Uterus (tissue), 4 donors: Measurements from ENCODE around the gene SAMD1. TPM values are rescaled to one million over a fixed set of nuclear protein-coding genes. Genes with fewer than 3 reads are reported as not detected.

Experiments used
- DNase-seq, 2 donors: peaks; one replicate each; pipeline ENCODE4 v3.0.0-alpha.2; 2019 to 2020
- H3K27ac ChIP-seq, 2 donors: fragments of 200-600 bp; sonication (generic); 1 replicate in 1 of 2; 2 replicates in 1 of 2; pipeline ENCODE4 v1.5.1; 2016 to 2018
- H3K27me3 ChIP-seq, 2 donors: fragments of 200-600 bp; sonication (generic); one replicate each; pipeline ENCODE4 v1.5.1; 2018 to 2019; ENCODE audit warnings: control low read depth in 1 of 2
- H3K36me3 ChIP-seq, 2 donors: fragments of 200-600 bp; sonication (generic); one replicate each; pipeline ENCODE4 v1.5.1; 2019; ENCODE audit warnings: control low read depth in 1 of 2
- H3K4me1 ChIP-seq, 2 donors: fragments of 200-600 bp; sonication (generic); one replicate each; pipeline ENCODE4 v1.5.1; 2018 to 2019; ENCODE audit warnings: control low read depth in 1 of 2
- H3K4me3 ChIP-seq, 2 donors: fragments of 200-600 bp; sonication (generic); 1 replicate in 1 of 2; 2 replicates in 1 of 2; pipeline ENCODE4 v1.5.1; 2018 to 2019; ENCODE audit warnings: mild to moderate bottlenecking in 1 of 2
- H3K9me3 ChIP-seq, 2 donors: fragments of 200-600 bp; sonication (generic); one replicate each; pipeline ENCODE4 v1.5.1; 2019; ENCODE audit warnings: control low read depth in 1 of 2
- POLR2A ChIP-seq, 2 donors: fragments of 450-650 bp; IDR thresholded peaks; one replicate each; pipeline ENCODE4 v1.6.1; 2016; ENCODE audit warnings: antibody characterized with exemption in 2 of 2, mild to moderate bottlenecking in 1 of 2, moderate library complexity in 1 of 2
- intact Hi-C: fragments of 100-400 bp; cut with DNase I; formaldehyde crosslinking; loops from one replicate; pipeline ENCODE4 v1.15.1; 2023; ENCODE audit warnings: low total_unique reads
- total RNA-seq, 4 donors: library from RNA; depleted of rRNA in 3 of 4; stranded (reverse); fragments of >200 nt in 3 of 4; gene quantifications; one replicate each; pipeline versions ENCODE4 v1.1.0 to v1.2.4, GENCODE V29; 2014 to 2023
- TF ChIP-seq, protein P1 (sequence below), 4 experiments: fragments of 200-600 bp in 2 of 4; fragments of 450-650 bp in 2 of 4; sonication (generic) in 2 of 4; IDR thresholded peaks; one replicate each; pipeline ENCODE4 v1.5.1; 2016 to 2019; ENCODE audit warnings: antibody characterized with exemption in 4 of 4, mild to moderate bottlenecking in 2 of 4, moderate library complexity in 1 of 4
- donor health status: DM: yes; HTN: yes; CAD: no.

Gene SAMD1
- total RNA-seq, 4 donors from 2014 or later, result 6.9 to 57.8 (median 24.1) TPM

DNA sequence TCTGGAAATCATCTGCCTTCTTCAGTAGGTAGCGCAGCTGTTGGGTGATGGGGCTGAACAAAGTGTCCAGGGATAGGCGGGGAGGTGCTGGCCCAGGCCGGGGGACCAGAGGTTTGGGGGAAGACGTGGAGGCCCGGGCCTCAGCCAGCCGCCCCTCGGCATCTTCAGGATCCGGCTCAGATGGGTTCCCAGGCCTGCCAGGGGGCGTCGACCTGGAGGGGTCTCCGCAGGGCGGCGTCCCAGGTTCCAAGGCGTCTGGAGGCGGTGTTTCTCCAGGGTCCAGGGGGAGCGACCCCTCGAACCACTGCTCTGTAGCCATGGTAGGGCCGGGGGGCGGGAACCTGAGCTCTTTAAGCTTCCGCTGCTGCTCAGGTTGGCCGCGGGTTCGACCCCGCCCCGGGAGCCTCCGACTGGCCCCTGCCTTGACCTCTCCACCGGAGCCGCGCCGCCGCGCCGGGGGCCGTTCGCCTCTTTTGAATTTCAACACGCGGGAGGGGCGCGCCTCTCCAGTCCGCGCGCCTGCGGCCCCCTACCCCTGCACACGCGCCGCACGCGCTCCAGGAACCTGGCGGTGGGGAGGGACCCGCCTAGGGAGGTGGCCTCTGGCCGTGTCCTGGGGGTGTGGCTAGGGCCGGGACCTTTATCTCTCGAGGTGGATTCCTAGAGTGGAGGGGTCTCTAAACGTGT is 5.1 kb downstream of the SAMD1 start, which contains the start of gene C19orf67:
TSS of gene C19orf67 (minus strand) at position 475 of the 687 bp plus-strand sequence. CDS start at position 319, 156 bp downstream.
- Histone ChIP-seq H3K9me3 (no peaks in the 10 kb centered on the region), H3K27ac (no peak within 1 kb of the TSS)

DNA sequence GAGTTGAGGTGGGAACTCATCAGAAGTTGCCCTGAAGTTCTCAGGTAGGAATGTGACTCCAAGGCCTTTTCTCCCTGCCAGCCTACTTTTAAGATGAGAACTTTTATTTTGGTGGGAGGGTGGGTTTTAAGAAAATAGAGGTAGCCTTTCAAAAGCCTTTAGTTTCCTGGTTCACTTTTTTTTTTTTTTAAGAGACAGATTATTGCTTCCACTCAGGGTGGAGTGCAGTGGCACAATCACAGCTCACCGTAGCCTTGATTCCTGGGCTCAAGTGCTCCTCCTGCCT is 7.9 kb downstream of the SAMD1 start:
- no peaks in the 10 kb centered on the region for H3K9me3 ChIP-seq
- DNase-seq, result no peak
- H3K36me3 ChIP-seq, result no peaks in the 10 kb centered on the region
- H3K27me3 ChIP-seq, result no peaks in the 10 kb centered on the region
- intact Hi-C loops, result no loop called here
- H3K4me3 ChIP-seq, result no peak overlapping the region
- TF ChIP-seq, protein P1, sequence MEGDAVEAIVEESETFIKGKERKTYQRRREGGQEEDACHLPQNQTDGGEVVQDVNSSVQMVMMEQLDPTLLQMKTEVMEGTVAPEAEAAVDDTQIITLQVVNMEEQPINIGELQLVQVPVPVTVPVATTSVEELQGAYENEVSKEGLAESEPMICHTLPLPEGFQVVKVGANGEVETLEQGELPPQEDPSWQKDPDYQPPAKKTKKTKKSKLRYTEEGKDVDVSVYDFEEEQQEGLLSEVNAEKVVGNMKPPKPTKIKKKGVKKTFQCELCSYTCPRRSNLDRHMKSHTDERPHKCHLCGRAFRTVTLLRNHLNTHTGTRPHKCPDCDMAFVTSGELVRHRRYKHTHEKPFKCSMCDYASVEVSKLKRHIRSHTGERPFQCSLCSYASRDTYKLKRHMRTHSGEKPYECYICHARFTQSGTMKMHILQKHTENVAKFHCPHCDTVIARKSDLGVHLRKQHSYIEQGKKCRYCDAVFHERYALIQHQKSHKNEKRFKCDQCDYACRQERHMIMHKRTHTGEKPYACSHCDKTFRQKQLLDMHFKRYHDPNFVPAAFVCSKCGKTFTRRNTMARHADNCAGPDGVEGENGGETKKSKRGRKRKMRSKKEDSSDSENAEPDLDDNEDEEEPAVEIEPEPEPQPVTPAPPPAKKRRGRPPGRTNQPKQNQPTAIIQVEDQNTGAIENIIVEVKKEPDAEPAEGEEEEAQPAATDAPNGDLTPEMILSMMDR (IDR thresholded peaks at IDR 0.05), result no peak
- TF ChIP-seq POLR2A (IDR thresholded peaks at IDR 0.05), result no peak
- no peaks in the 10 kb centered on the region for H3K4me1 ChIP-seq
- no peak overlapping the region for H3K27ac ChIP-seq

More for the DNA sequence above, 5.1 kb downstream of the SAMD1 start, which contains the start of gene C19orf67:
- Histone ChIP-seq H3K4me1 (no peaks in the 10 kb centered on the region), H3K36me3 (no peaks in the 10 kb centered on the region), H3K27me3 (no peaks in the 10 kb centered on the region), H3K4me3 (no peak within 1 kb of the TSS)
- DNase-seq, result no peak
- intact Hi-C loops, result no loop called here
- TF ChIP-seq POLR2A (IDR thresholded peaks at IDR 0.05), result no peak
- TF ChIP-seq, protein P1 (IDR thresholded peaks at IDR 0.05), result no peak

DNA sequence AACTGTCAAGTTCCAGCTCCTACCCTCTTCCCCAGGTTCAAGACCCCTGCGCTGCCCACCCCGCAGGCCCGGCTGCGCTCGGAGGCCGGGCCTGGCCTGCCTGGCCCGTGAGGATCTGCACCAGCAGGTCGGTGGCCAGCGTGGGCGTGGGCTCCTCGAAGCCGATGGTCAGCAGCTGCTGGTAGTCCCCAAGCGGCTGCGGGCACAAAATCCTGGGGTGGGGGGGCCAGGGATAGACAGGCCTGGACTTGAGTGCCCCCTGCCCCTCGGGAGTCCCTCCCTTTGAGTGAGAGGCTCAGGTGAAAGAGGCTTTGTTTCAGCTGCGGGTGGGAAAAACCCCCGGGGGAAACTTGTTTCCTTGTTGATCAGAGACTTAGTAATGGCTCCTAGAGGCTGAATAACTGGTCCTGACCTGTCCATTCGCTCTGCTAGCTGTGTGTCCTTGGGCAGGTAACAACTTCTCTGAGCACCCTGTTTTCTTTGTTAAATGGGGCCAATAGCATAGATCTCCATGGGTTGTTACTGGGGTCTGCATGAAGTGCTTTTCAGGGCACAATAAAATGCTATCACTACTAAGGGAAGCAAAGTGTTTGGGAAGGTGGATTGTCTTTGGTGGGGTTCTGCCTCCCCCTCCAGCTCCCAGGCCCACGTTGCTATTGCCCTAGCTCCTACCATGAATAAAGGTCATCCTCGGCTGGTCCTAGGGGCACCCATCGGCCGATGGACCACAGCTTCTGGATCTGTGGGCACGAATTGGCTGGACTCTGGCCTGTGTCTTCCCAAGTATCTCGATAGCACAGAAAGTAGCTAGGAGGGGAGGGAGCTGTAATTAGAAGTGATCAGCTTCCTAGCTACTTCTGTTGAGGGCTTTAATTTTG is 8.5 kb downstream of the SAMD1 start:
- H3K27me3 ChIP-seq, result no peaks in the 10 kb centered on the region
- H3K9me3 ChIP-seq, result no peaks in the 10 kb centered on the region
- TF ChIP-seq, protein P1 (IDR thresholded peaks at IDR 0.05), result no peak
- TF ChIP-seq POLR2A (IDR thresholded peaks at IDR 0.05), result no peak
- peak overlapping the region; percentile 89 to 91 for H3K27ac ChIP-seq
- no peaks in the 10 kb centered on the region for H3K36me3 ChIP-seq
- H3K4me3 ChIP-seq, result peak overlapping the region; percentile 66 to 70
- intact Hi-C loops, result no loop called here
- H3K4me1 ChIP-seq, result no peaks in the 10 kb centered on the region
- DNase-seq, result peak in 1 of 2 donors; percentile 56

DNA sequence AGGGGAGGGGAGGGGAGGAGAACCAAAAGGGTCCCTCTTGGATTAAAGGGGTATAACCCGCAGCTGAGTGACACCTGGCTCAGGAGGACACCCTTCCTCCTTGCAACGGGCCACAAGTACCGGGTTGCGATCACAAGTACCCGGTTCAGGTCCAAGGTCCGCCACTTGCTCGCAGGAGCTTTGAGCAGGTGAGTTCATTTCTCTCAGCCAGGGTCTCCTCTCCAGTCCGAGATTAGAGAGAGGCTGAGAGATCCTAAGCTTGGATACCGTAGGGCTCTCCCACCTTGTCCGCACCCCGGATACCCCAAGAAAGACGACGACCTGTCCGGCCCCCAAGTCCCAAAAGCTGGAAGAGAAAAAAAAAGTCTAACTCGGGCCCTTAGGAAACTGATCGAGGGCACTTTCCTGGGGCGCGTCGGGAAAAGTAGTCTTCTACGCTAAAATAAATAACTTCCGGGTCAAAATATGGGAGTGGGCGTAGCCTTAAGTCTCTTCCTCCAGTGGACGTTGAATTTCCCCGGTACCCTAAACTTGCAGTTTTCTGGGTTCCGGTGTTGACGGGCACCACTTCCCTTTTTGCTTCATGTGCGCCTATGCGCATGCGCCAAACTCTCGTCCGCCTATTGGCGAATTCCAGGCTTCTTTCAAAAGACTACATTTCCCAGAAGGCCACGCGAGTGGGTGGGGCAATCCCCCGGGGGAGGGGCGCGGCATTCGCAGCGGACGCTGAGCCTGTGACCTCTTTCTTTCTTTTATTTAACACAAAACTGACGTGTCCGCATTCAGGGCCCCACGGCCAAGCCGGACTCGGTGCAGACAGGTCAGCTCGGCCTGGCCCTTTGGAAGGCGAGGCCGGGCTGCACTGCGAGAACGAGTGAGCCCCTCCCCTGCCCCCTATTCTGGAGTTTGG is 9.4 kb downstream of the SAMD1 start:
- H3K27ac ChIP-seq, result peak overlapping the region; percentile 91 to 94
- H3K27me3 ChIP-seq, result no peaks in the 10 kb centered on the region
- intact Hi-C loops, result no loop called here
- no peaks in the 10 kb centered on the region for H3K36me3 ChIP-seq
- TF ChIP-seq, protein P1 (IDR thresholded peaks at IDR 0.05), result peak in 1 of 4 experiments; percentile 32
- TF ChIP-seq POLR2A (IDR thresholded peaks at IDR 0.05), result peak; percentile 62 to 79
- H3K4me1 ChIP-seq, result no peaks in the 10 kb centered on the region
- peak; percentile 100 for DNase-seq
- H3K9me3 ChIP-seq, result no peaks in the 10 kb centered on the region
- H3K4me3 ChIP-seq, result peak overlapping the region; percentile 66 to 70
